Gastroesophageal sphincter (tissue), 4 donors: Measurements from ENCODE around the gene PWWP2B. TPM values are rescaled to one million over a fixed set of nuclear protein-coding genes. Genes with fewer than 3 reads are reported as not detected.

ENCODE experiments used
- ATAC-seq: fragments of 150-250 bp; one replicate; pipeline ENCODE4 v1.9.1; 2016; ENCODE audit warnings: mild to moderate bottlenecking, moderate library complexity
- H3K27ac ChIP-seq, 4 donors: fragments of 200-600 bp; sonication (generic) in 3 of 4; 1 replicate in 3 of 4; 2 replicates in 1 of 4; pipeline ENCODE4 v1.5.1; 2016 to 2019
- H3K27me3 ChIP-seq: fragments of 200-600 bp; sonication (generic); one replicate; pipeline ENCODE4 v1.5.1; 2019
- H3K36me3 ChIP-seq, 2 donors: fragments of 200-600 bp; sonication (generic); one replicate each; pipeline ENCODE4 v1.5.1; 2019; ENCODE audit warnings: control low read depth in 1 of 2
- H3K4me1 ChIP-seq, 3 donors: fragments of 200-600 bp; sonication (generic); 1 replicate in 2 of 3; 2 replicates in 1 of 3; pipeline ENCODE4 v1.5.1; 2016 to 2019; ENCODE audit warnings: control low read depth in 2 of 3
- H3K4me3 ChIP-seq, 2 donors: fragments of 200-600 bp; sonication (generic); one replicate each; pipeline ENCODE4 v1.5.1; 2019; ENCODE audit warnings: mild to moderate bottlenecking in 1 of 2, moderate library complexity in 1 of 2
- H3K9me3 ChIP-seq, 3 donors: fragments of 200-600 bp; sonication (generic); one replicate each; pipeline ENCODE4 v1.5.1; 2017 to 2019; ENCODE audit warnings: control low read depth in 2 of 3
- CTCF ChIP-seq, 4 experiments: fragments of 200-600 bp in 2 of 4; fragments of 450-650 bp in 2 of 4; sonication (generic) in 1 of 4; IDR thresholded peaks; one replicate each; pipeline ENCODE4 v1.5.1; 2017 to 2019; ENCODE audit warnings: antibody characterized with exemption in 4 of 4, mild to moderate bottlenecking in 2 of 4, moderate library complexity in 2 of 4
- EP300 ChIP-seq: sonication (generic); formaldehyde crosslinking; IDR thresholded peaks from one replicate; pipeline ENCODE4 v1.6.1; 2017; ENCODE audit warnings: antibody characterized with exemption, mild to moderate bottlenecking
- POLR2A ChIP-seq, 2 donors: fragments of 450-650 bp; IDR thresholded peaks; one replicate each; pipeline ENCODE4 v1.6.1; 2017; ENCODE audit warnings: antibody characterized with exemption in 2 of 2, mild to moderate bottlenecking in 2 of 2, moderate library complexity in 1 of 2
- POLR2AphosphoS5 ChIP-seq: sonication (generic); formaldehyde crosslinking; IDR thresholded peaks from one replicate; pipeline ENCODE4 v1.6.1; 2017; ENCODE audit warnings: antibody characterized with exemption
- WGBS, 2 donors: methylation state at CpG; one replicate each; pipeline ENCODE4 v1.1.5; 2018; ENCODE audit warnings: low coverage in 1 of 2; 5-methylcytosine and 5-hydroxymethylcytosine counted together
- total RNA-seq, 4 donors: library from RNA; depleted of rRNA; stranded (reverse); fragments of >200 nt; gene quantifications; one replicate each; pipeline ENCODE4 v1.1.0, GENCODE V29; 2016

PWWP2B gene
- total RNA-seq, 4 donors from 2014 or later = 11.3 to 17.1 (median 14.8) TPM

DNA sequence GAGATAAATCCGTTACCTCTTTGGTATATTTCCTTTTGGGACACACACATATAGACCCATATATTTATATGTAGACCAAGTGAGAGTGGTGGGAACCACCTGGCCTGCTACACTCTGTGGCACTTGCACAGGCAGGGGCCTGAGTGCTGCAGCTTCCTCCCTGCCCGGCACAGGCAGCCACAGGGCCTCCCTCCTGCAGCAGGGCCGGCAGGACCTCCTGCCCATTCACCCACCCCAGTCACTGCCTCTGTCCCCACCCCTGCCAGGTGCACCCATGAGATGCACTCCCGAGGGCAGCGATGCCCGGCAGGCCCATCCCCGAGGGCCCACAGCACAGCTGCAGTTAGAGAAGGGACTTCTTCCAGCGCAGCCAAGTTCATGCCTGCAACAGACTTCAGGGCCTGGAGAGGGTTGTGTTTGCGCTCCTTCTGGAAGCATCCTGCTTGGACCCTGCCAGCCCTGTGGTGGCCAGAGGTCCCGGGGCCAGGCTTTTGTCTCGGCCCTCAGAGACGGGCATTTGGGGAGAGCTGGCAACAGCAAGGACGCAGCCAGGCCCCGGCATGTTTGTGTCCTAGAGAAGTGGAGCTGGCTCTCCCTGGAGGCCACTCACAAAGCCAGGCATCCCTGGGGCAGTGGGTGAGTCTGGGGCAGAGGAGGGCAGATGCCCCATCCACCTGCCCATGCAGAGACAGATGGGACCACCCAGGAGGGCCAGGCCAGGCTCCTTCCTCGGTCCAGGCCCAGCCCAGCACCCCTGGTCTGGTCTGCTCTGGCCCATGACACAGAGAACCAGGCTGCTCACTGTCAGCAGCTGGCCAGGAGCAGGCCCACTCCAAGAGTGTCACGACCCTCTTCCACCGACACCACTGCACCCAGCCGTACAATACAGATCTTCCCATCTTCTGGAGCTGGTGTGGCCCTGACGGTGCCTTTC lies 41.4 kb downstream of the PWWP2B start:
- no peak for TF ChIP-seq POLR2AphosphoS5
- no peak for TF ChIP-seq EP300
- TF ChIP-seq POLR2A (IDR thresholded peaks at IDR 0.05) = no peak
- no peak for TF ChIP-seq CTCF (IDR thresholded peaks at IDR 0.05)
- Histone ChIP-seq H3K27me3 (no peaks in the 10 kb centered on the region), H3K4me1 (peaks cover 0 to 5% (median 0%) of the 10 kb centered on the region in 3 donors), H3K27ac (no peak overlapping the region), H3K4me3 (no peak overlapping the region), H3K36me3 (no peaks in the 10 kb centered on the region), H3K9me3 (no peaks in the 10 kb centered on the region)
- no peak for ATAC-seq
- 80 to 83% methylated on average over 1 of the region's 19 CpGs for WGBS, 2 donors

- Histone ChIP-seq H3K27ac (no peak overlapping the region), H3K4me1 (peaks cover 0 to 5% (median 0%) of the 10 kb centered on the region in 3 donors), H3K36me3 (no peaks in the 10 kb centered on the region), H3K27me3 (no peaks in the 10 kb centered on the region), H3K4me3 (no peak overlapping the region), H3K9me3 (no peaks in the 10 kb centered on the region)
- TF ChIP-seq POLR2AphosphoS5 (no peak), POLR2A (IDR thresholded peaks at IDR 0.05) (no peak), EP300 (no peak), CTCF (IDR thresholded peaks at IDR 0.05) (no peak)
- no CpG with 5 or more reads among the region's 6 CpGs for WGBS, 2 donors
- no peak for ATAC-seq
These were observed 42.0 kb downstream of the PWWP2B start for GRCh38 chr10:132439025-132439388.

DNA sequence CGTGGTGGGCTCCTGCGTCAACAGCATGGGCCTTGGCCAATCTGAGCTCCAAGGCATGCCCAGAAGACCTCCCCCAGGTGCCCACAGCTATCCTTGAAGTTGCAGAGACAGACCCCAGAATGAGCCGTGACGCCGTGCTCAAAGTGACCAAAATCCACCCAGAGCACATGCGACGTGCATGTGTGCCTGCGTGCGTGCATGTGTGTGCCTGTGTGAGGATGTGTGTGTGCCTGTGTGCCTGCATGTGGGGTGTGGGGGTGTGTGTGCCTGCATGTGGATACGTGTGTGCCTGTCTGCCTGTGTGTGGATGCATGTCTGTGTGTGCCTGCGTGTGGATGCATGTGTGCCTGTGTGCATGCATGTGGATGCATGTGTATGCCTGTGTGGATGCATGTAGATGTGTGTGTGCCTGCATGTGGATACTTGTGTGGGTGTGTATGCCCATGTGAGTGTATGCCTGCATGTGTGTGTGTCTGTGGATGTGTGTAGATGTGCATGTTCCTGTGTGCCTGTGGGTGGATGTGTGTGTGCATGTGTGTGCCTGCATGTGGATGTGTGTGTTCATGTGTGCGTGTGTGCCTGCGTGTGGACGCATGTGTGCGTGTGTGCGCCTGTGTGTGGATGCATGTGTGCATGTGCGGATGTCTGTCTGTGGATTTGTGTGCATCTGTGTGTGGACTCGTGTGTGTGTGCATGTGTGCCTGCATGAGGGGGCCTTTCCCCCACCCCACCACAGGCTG lies 42.6 kb downstream of the PWWP2B start:
- H3K36me3 ChIP-seq = no peaks in the 10 kb centered on the region
- ATAC-seq = no peak
- no peak overlapping the region for H3K4me3 ChIP-seq
- no peak overlapping the region for H3K27ac ChIP-seq
- H3K4me1 ChIP-seq = peaks cover 0 to 5% (median 0%) of the 10 kb centered on the region in 3 donors
- WGBS, 2 donors = 87 to 100% methylated on average over 1 to 3 of the region's 18 CpGs
- no peaks in the 10 kb centered on the region for H3K9me3 ChIP-seq
- TF ChIP-seq POLR2AphosphoS5 = no peak
- TF ChIP-seq POLR2A (IDR thresholded peaks at IDR 0.05) = no peak
- TF ChIP-seq CTCF (IDR thresholded peaks at IDR 0.05) = no peak
- no peak for TF ChIP-seq EP300
- no peaks in the 10 kb centered on the region for H3K27me3 ChIP-seq

GRCh38 chr10:132440791-132441565 lies 44.0 kb downstream of the PWWP2B start:
- Histone ChIP-seq H3K36me3 (no peaks in the 10 kb centered on the region), H3K27me3 (no peaks in the 10 kb centered on the region), H3K4me3 (no peak overlapping the region), H3K9me3 (no peaks in the 10 kb centered on the region), H3K27ac (no peak overlapping the region), H3K4me1 (peaks cover 0 to 5% (median 0%) of the 10 kb centered on the region in 3 donors)
- TF ChIP-seq CTCF (IDR thresholded peaks at IDR 0.05) = no peak
- TF ChIP-seq POLR2A (IDR thresholded peaks at IDR 0.05) = no peak
- no peak for TF ChIP-seq POLR2AphosphoS5
- no peak for TF ChIP-seq EP300
- ATAC-seq = no peak
- 78 to 100% methylated on average over 1 to 8 of the region's 25 CpGs for WGBS, 2 donors
